Ovary (tissue), 9 donors: Measurements from ENCODE around the gene PNMA8A. TPM values are rescaled to one million over a fixed set of nuclear protein-coding genes. Genes with fewer than 3 reads are reported as not detected.

Experiments used
- DNase-seq, 5 donors: peaks; one replicate each; pipeline ENCODE4 v3.0.0-alpha.2; 2019 to 2020
- H3K27ac ChIP-seq, 2 donors: fragments of 200-600 bp; one replicate each; pipeline versions ENCODE4 v1.5.1 to v1.8.0; 2019 to 2022
- H3K27me3 ChIP-seq: fragments of 200-600 bp; one replicate; pipeline ENCODE4 v1.8.0; 2022
- H3K36me3 ChIP-seq: fragments of 200-600 bp; sonication (generic); one replicate; pipeline ENCODE4 v1.5.1; 2019
- H3K4me1 ChIP-seq: one replicate; pipeline ENCODE4 v1.8.1; 2013; ENCODE audit warnings: mild to moderate bottlenecking, moderate library complexity; ENCODE audit not compliant: insufficient read depth
- H3K4me3 ChIP-seq: fragments of 200-600 bp; sonication (generic); one replicate; pipeline ENCODE4 v1.5.1; 2017
- H3K9me3 ChIP-seq, 2 donors: fragments of 200-600 bp in 1 of 2; sonication (generic) in 1 of 2; one replicate each; pipeline versions ENCODE4 v1.5.1 to v1.8.1; 2013 to 2019; ENCODE audit warnings: mild to moderate bottlenecking in 1 of 2, moderate library complexity in 1 of 2
- CTCF ChIP-seq, 3 donors: fragments of 450-650 bp in 2 of 3; fragments of 200-600 bp in 1 of 3; IDR thresholded peaks; one replicate each; pipeline versions ENCODE4 v1.5.1 to v1.8.0; 2016 to 2022; ENCODE audit warnings: antibody characterized with exemption in 3 of 3, mild to moderate bottlenecking in 1 of 3
- EP300 ChIP-seq: sonication (generic); formaldehyde crosslinking; IDR thresholded peaks from one replicate; pipeline ENCODE4 v1.6.1; 2017; ENCODE audit warnings: antibody characterized with exemption
- POLR2A ChIP-seq: fragments of 450-650 bp; IDR thresholded peaks from one replicate; pipeline ENCODE4 v1.6.1; 2017; ENCODE audit warnings: antibody characterized with exemption, mild to moderate bottlenecking, moderate library complexity
- WGBS, 3 donors: extraction: QIAGEN DNeasy Blood & Tissue Kit in 1 of 3; methylation state at CpG; one replicate each; pipeline versions ENCODE4 v1.1.5 to v1.1.7; 2013 to 2017; 5-methylcytosine and 5-hydroxymethylcytosine counted together
- intact Hi-C, 4 donors: fragments of 100-400 bp; cut with DNase I; formaldehyde crosslinking; loops; one replicate each; pipeline versions ENCODE4 v1.11.0 to v1.15.1; 2022 to 2023
- polyA plus RNA-seq, 2 donors: library from polyadenylated mRNA; stranded (reverse); fragments of 200-250 nt in 1 of 2; fragments of 350-450 nt in 1 of 2; fragmentation: Illumina TruSeq in 1 of 2; extraction: RNeasy Lipid Tissue Mini Kit (QIAGEN cat#74804) in 1 of 2; gene quantifications; one replicate each; pipeline ENCODE4 v1.2.3, GENCODE V29; 2013 to 2014
- total RNA-seq, 7 donors: library from RNA; depleted of rRNA in 2 of 7; stranded (reverse); fragments of >200 nt in 2 of 7; fragmentation: NEBNext Ultra II Directional in 3 of 7; extraction: Animal tissue kit (Norgen Biotek cat#: 25700) in 3 of 7; gene quantifications; one replicate each; pipeline versions ENCODE4 v1.1.0 to v1.2.4, GENCODE V29; 2016 to 2023
- donor health status: DM: no; HTN: no; CAD: no; lungs with moderate emphysema.
- donor health status: DM: no; HTN: no; CAD: no.
- donor health status: Bipolar disorder and iron deficiency.
- donor health status: DM: yes; HTN: yes; CAD: no.
- donor health status: DM: no; HTN: no; CAD: no.
- donor health status: DM: yes; HTN: yes; CAD: no.

The PNMA8A gene
- total and polyA plus RNA-seq, 9 donors, result 8.8 to 35.3 (median 32.4) TPM

- TF ChIP-seq CTCF (IDR thresholded peaks at IDR 0.05) (no peak), POLR2A (no peak), EP300 (no peak)
- Histone ChIP-seq H3K4me3 (peak overlapping the region; percentile 44), H3K4me1 (peaks cover 5% of the 10 kb centered on the region), H3K27me3 (no peaks in the 10 kb centered on the region), H3K36me3 (no peaks in the 10 kb centered on the region), H3K27ac (peak overlapping the region; percentile 17 to 79), H3K9me3 (no peaks in the 10 kb centered on the region)
- intact Hi-C loops, result no loop called here
- 1 to 2% (median 1%) methylated on average over 32 of the region's 32 CpGs for WGBS, 3 donors
- peak; percentile 85 to 92 (median 90) for DNase-seq
These were observed 44.7 kb downstream of the PNMA8A start for GRCh38 chr19:46426506-46427162.

- no peaks in the 10 kb centered on the region for H3K27me3 ChIP-seq
- intact Hi-C loops, result no loop called here
- H3K9me3 ChIP-seq, result no peaks in the 10 kb centered on the region
- H3K4me1 ChIP-seq, result peaks cover 5% of the 10 kb centered on the region
- TF ChIP-seq POLR2A (no peak), CTCF (IDR thresholded peaks at IDR 0.05) (no peak)
- 2 to 4% (median 4%) methylated on average over 10 of the region's 10 CpGs for WGBS, 3 donors
- no peaks in the 10 kb centered on the region for H3K36me3 ChIP-seq
- peak overlapping the region; percentile 17 to 79 for H3K27ac ChIP-seq
- H3K4me3 ChIP-seq, result peak overlapping the region; percentile 44
- DNase-seq, result peak in 1 of 5 donors; percentile 27
These were observed 45.3 kb downstream of the PNMA8A start for GRCh38 chr19:46426035-46426505.

- Histone ChIP-seq H3K9me3 (no peaks in the 10 kb centered on the region), H3K27me3 (no peaks in the 10 kb centered on the region), H3K27ac (no peak overlapping the region), H3K4me1 (no peaks in the 10 kb centered on the region), H3K4me3 (no peak overlapping the region), H3K36me3 (no peaks in the 10 kb centered on the region)
- no peak for TF ChIP-seq EP300
- peak in 1 of 5 donors; percentile 3 for DNase-seq
- intact Hi-C loops, result no loop called here
- 59 to 75% (median 64%) methylated on average over 5 of the region's 5 CpGs for WGBS, 3 donors
These were observed 48.2 kb downstream of the PNMA8A start for GRCh38 chr19:46423188-46423587.

GRCh38 chr19:46422344-46422743 is 49.0 kb downstream of the PNMA8A start:
- no peak for DNase-seq
- Histone ChIP-seq H3K4me3 (no peak overlapping the region), H3K9me3 (no peaks in the 10 kb centered on the region), H3K27ac (no peak overlapping the region), H3K4me1 (no peaks in the 10 kb centered on the region), H3K27me3 (no peaks in the 10 kb centered on the region), H3K36me3 (no peaks in the 10 kb centered on the region)
- WGBS, 3 donors, result 73 to 88% (median 86%) methylated on average over 2 of the region's 2 CpGs
- intact Hi-C loops, result no loop called here
- no peak for TF ChIP-seq POLR2A
- TF ChIP-seq CTCF (IDR thresholded peaks at IDR 0.05), result no peak
- TF ChIP-seq EP300, result no peak

GRCh38 chr19:46420056-46420455 is 51.3 kb downstream of the PNMA8A start:
- 47 to 57% (median 53%) methylated on average over 7 of the region's 7 CpGs for WGBS, 3 donors
- H3K36me3 ChIP-seq, result no peaks in the 10 kb centered on the region
- intact Hi-C loops, result no loop called here
- H3K27me3 ChIP-seq, result no peaks in the 10 kb centered on the region
- no peaks in the 10 kb centered on the region for H3K9me3 ChIP-seq
- H3K4me3 ChIP-seq, result no peak overlapping the region
- no peaks in the 10 kb centered on the region for H3K4me1 ChIP-seq
- no peak for TF ChIP-seq EP300
- H3K27ac ChIP-seq, result no peak overlapping the region
- DNase-seq, result no peak

Other genes with a start within 250 kb of the PNMA8A start
- not detected for gene IGFL1, start 241.8 kb downstream of the PNMA8A start, total RNA-seq
- gene IGFL1, start 241.8 kb downstream of the PNMA8A start, polyA plus RNA-seq, result not detected
- gene HIF3A, start 174.5 kb downstream of the PNMA8A start, total RNA-seq, result 10 to 100 TPM; 27.0 to 82.2 (median 57.7) TPM
- gene HIF3A, start 174.5 kb downstream of the PNMA8A start, polyA plus RNA-seq, result 10 to 100 TPM; 10.8 to 37.9 TPM
- gene PPP5C, start 124.5 kb downstream of the PNMA8A start, total RNA-seq, result 10 to 100 TPM; 34.5 to 63.4 (median 45.3) TPM
- gene PPP5C, start 124.5 kb downstream of the PNMA8A start, polyA plus RNA-seq, result 10 to 100 TPM; 33.1 to 79.2 TPM
- 10 to 100 TPM; 29.3 to 82.6 (median 67.9) TPM for gene CCDC8, start 58.0 kb downstream of the PNMA8A start, total RNA-seq
- gene CCDC8, start 58.0 kb downstream of the PNMA8A start, polyA plus RNA-seq, result 10 to 100 TPM; 20.1 to 35.7 TPM
- under 1 TPM in 6 of 7 donors, not detected in 1; 0.25 to 0.82 (median 0.39) TPM for gene PNMA8C, start 42.6 kb downstream of the PNMA8A start, total RNA-seq
- under 1 TPM; 0.15 to 0.32 TPM for gene PNMA8C, start 42.6 kb downstream of the PNMA8A start, polyA plus RNA-seq
- 10 to 100 TPM in 1 of 7 donors, 1 to 10 TPM in 6; 2.8 to 10.6 (median 6.2) TPM for gene PNMA8B, start 24.3 kb upstream of the PNMA8A start, total RNA-seq
- gene PNMA8B, start 24.3 kb upstream of the PNMA8A start, polyA plus RNA-seq, result 1 to 10 TPM in 1 of 2 donors, under 1 TPM in 1; 0.97 to 5.2 TPM
- 100 to 1,000 TPM in 5 of 7 donors, 10 to 100 TPM in 2; 80.5 to 312 (median 225) TPM for gene CALM3, start 129.8 kb upstream of the PNMA8A start, total RNA-seq
- 100 to 1,000 TPM; 191 to 646 TPM for gene CALM3, start 129.8 kb upstream of the PNMA8A start, polyA plus RNA-seq
- gene PTGIR, start 153.5 kb upstream of the PNMA8A start, total RNA-seq, result 1 to 10 TPM in 3 of 7 donors, under 1 TPM in 4; 0.24 to 1.5 (median 0.71) TPM
- gene PTGIR, start 153.5 kb upstream of the PNMA8A start, polyA plus RNA-seq, result 1 to 10 TPM in 1 of 2 donors, under 1 TPM in 1; 0.55 to 1.8 TPM
- not detected for gene GNG8, start 164.6 kb upstream of the PNMA8A start, total RNA-seq
- gene GNG8, start 164.6 kb upstream of the PNMA8A start, polyA plus RNA-seq, result not detected
- 10 to 100 TPM in 6 of 7 donors, 1 to 10 TPM in 1; 7.6 to 56.5 (median 20.8) TPM for gene DACT3, start 189.6 kb upstream of the PNMA8A start, total RNA-seq
- gene DACT3, start 189.6 kb upstream of the PNMA8A start, polyA plus RNA-seq, result 10 to 100 TPM; 15.2 to 51.3 TPM
- 10 to 100 TPM; 21.2 to 55.4 (median 46.6) TPM for gene PRKD2, start 245.6 kb upstream of the PNMA8A start, total RNA-seq
- gene PRKD2, start 245.6 kb upstream of the PNMA8A start, polyA plus RNA-seq, result 10 to 100 TPM; 17.7 to 29.7 TPM